Glomerular endothelial cell (primary cell): ENCODE results near the gene EMC10. TPM values are rescaled to one million over a fixed set of nuclear protein-coding genes. Genes with fewer than 3 reads are reported as not detected.
A peak's percentile ranks its signal among the peaks of the same experiment; 100 is the strongest.
"Not testable (repeated sequence)": the region's sequence is repeated elsewhere in the genome, so short reads cannot be mapped to it uniquely, and the experiment has no call there.

Experiments used
- DNase-seq: peaks from one replicate; pipeline ENCODE4 v3.0.0-alpha.2; 2011; ENCODE audit warnings: low read depth, low spot score; ENCODE audit errors: extremely low read depth
- total RNA-seq: library from RNA; depleted of rRNA; stranded (reverse); fragments of >200 nt; gene quantifications from 2 replicates; pipeline ENCODE4 v1.2.3, GENCODE V29; 2015

EMC10 gene
- 120 and 121 TPM in 2 replicates for total RNA-seq

- no peak for DNase-seq
Observed at GRCh38 chr19:50476224-50476906, at the start of gene EMC10, which contains the start of gene GARIN5A. Gene EMC10, plus strand, starts transcription at chr19:50476507. Its CDS starts 38 bp downstream, at chr19:50476545. Gene GARIN5A, minus strand, starts transcription at chr19:50476848. Its CDS starts 460 bp downstream, at chr19:50476388.

GRCh38 chr19:50427318-50427925 lies 48.9 kb upstream of the EMC10 start:
- no peak for DNase-seq

GRCh38 chr19:50427997-50428425 lies 48.3 kb upstream of the EMC10 start:
- no peak for DNase-seq

- no peak for DNase-seq
Observed at GRCh38 chr19:50428772-50429463, 47.4 kb upstream of the EMC10 start.

- no peak for DNase-seq
Observed at GRCh38 chr19:50430888-50431342, 45.4 kb upstream of the EMC10 start.

- peak; percentile 14 for DNase-seq
Observed at GRCh38 chr19:50431343-50432220, 44.7 kb upstream of the EMC10 start.

- no peak for DNase-seq
Observed at GRCh38 chr19:50432221-50433028, 43.9 kb upstream of the EMC10 start, which contains the start of gene MYBPC2. Gene MYBPC2, plus strand, starts transcription at chr19:50432892. Its CDS starts 62 bp downstream, at chr19:50432954.

- DNase-seq: no peak
Observed at GRCh38 chr19:50433201-50434180, 42.8 kb upstream of the EMC10 start.

GRCh38 chr19:50434525-50434924 lies 41.8 kb upstream of the EMC10 start:
- no peak for DNase-seq

- no peak for DNase-seq
Observed at GRCh38 chr19:50435221-50435620, 41.1 kb upstream of the EMC10 start.

GRCh38 chr19:50435627-50436026 lies 40.7 kb upstream of the EMC10 start:
- DNase-seq: no peak

- no peak for DNase-seq
Observed at GRCh38 chr19:50437862-50438449, 38.4 kb upstream of the EMC10 start.

GRCh38 chr19:50439130-50439529 lies 37.2 kb upstream of the EMC10 start:
- DNase-seq: not testable (repeated sequence)

- DNase-seq: no peak
Observed at GRCh38 chr19:50444059-50444458, 32.2 kb upstream of the EMC10 start.

GRCh38 chr19:50447053-50447452 lies 29.3 kb upstream of the EMC10 start:
- DNase-seq: no peak

- DNase-seq: no peak
Observed at GRCh38 chr19:50447750-50448149, 28.6 kb upstream of the EMC10 start.

GRCh38 chr19:50449236-50449899 lies 26.9 kb upstream of the EMC10 start:
- no peak for DNase-seq
